Measurements from ENCODE around the gene NAPEPLD. TPM values are rescaled to one million over a fixed set of nuclear protein-coding genes. Genes with fewer than 3 reads are reported as not detected.
"Not testable (repeated sequence)": the region's sequence is repeated elsewhere in the genome, so short reads cannot be mapped to it uniquely, and the experiment has no call there.

NAPEPLD gene
- total RNA-seq (2014; rRNA removed; shearing (Covaris generic)): 4.6 and 12.4 TPM in 2 replicates

DNA sequence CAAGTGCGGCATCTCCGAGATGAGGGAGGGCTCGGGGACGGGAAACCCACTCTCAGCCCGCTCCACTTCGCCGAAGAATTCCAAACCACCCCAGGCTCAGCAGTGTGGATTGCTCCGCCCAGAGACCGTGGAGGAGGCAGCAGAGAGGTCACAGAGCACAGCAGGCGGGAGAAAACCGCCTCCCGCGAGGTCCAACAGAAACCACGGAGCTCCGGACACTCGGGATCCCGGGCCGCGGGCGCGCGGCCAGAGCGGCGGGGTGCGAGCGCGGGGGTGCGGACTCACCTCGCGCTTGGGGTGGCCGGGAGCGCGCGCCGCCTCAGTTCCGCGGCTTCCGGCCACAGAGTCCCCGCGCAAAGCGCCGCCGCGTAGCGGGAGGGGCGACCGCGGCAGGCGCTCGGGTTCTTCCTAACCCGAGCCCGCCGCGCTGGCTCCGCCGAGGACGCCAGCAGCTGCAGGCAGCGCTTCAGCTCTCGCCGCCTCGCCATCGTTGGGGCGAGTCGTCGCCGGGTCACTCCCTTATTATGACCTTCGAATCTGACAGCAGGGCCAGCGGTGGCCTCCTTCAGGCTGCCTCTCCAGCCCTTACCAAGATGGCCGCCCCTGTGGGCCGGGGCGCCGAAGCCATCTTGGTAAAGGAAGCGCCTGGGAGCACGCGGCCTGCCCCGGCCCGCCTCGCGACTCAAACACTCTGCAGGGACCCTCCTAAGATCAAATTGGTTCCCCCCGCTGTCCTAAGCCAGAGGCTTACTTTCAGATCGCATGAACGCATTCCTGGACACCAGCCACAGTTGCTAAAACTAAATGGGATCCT, at the start of gene NAPEPLD:
NAPEPLD (minus strand) TSS at position 106 of the 814 bp plus-strand sequence. CDS start 20,323 bp downstream, outside the sequence.
- peak; percentile 84 for DNase-seq (ENCODE audit: low spot score)

DNA sequence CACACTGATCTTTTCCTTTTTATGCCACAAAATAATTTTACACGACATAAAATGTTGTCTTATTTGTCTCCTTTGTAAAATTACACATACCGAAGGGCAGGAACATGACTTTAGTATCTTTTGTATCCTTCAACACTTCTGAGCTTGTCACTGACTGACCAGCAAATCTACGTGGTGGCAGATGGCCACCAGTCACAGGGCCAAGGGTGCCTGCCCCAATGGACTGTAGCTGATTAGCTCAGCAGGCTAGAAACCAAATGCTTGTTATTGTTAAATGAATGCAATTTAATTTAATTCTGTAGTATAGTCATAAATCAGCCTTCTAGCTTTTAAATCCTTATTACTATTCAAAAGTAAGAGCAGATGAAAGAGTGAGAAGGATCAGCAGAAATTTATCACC, 49.2 kb upstream of the NAPEPLD start:
- not testable (repeated sequence) for DNase-seq (ENCODE audit: low spot score)

DNA sequence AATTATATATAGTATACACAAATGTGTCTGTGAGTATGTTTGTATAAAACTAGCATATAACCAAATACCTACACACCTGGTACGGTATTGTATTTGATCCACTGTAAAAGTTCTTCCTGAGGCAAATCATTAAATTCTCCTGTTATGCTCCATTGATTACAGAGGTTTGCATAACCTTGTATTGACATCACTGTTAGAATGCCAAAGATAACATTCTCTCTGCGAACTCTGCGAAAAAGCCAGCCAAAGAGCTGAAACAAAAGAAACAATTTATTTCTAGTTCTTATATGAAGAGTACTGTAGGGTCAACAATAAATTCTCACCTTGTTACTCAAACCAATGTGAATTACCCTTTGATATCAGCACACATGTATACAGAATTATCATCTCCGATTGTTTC, 46.5 kb upstream of the NAPEPLD start:
- not testable (repeated sequence) for DNase-seq (ENCODE audit: low spot score)

DNA sequence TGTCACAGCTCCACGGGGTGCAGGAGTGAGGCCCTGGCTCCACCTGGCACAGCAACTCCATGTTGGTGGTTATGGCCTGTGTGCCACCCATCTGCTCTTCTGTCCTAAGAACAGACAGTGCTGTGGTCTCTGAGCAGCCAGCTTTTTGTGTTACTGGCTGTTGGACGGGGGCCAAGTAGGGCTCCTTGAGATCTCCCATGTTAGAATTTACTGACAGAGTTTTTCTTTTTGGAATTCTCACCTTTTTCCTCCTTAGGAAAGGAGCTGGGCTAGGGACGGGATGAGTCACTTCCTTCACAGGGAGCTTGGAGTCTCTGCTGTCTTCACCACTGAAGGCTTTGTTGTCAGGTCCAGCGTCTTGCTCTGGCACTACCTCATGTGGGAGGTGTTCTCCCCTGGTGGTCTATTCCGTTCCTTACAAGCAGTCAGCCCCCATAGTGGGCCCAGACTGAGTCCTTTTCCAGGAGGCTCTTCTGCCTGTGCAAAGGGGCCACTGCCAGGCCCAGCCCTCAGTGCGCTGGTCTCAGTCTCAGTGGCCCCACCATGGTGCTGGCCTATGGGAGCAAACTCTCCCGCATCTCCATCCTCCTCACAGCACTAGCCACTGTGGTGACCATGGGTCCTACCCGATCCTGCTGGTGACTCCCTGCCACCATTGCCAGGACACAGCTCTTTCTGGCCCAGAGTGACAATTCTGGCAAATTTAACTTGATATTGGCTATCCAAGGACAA, 23.7 kb upstream of the NAPEPLD start:
- DNase-seq (ENCODE audit: low spot score): not testable (repeated sequence)

DNA sequence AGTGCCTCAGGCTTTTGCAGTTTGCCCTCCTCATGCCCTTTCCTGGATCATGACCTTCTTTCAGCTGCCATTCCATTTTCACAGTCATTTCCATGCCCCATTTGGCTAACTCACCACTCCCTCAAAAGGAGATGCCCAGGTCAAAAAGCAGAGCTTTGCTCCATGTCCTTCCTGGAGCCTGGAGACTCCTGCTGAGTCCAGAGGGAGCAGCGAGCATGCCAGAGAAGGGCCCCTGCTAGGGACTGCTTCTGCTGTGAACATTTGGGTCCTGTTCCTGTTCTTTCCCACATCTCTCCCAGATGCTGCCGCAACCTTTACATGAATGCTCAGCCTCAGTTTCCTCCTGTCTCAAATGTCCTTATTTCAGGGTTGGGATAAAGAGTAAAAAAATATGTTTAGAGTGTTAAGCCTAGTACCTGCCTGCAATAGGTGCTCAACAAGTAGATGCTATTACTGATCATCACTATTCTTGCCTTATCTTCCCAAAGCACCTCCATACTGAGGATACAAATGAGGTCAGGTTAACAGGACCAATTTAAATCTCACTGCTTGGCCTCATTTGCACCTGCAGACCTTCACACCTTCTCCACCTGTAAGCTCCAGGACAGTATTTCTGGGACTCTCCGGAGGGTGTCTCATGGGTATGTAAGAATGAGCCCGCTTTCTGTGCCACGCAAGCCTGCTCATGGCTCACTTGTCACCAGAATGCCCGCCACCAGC, 23.0 kb upstream of the NAPEPLD start:
- DNase-seq (ENCODE audit: low spot score): not testable (repeated sequence)

DNA sequence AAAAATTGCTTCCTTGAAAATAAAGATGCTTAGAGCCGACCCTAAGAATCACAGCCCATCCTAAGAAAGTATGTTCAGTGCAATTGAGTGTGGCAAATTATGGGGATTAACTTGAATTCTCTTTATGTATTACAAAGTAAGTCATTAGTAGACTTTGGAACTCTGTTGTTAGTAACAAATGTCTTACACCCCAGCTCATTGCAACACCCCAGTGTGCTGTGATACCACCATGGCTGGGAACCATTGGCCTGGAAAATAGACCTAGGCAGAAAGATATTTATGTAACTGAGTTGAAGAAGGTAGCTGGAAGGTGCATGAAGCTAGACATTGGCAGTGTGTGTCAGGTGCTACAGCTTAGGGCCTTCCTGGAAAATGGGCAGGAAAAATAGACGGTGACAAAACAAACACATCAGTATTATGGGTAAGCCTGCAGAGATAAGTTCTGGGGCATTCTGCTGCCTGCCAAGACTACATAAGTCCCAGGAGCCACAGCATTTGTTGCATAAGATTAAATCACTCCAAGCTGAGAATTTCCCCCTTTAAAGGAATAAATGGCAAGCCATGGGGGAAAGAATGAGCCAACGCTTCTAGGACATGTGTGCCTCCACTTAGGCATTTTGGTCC, 18.1 kb upstream of the NAPEPLD start:
- not testable (repeated sequence) for DNase-seq (ENCODE audit: low spot score)

DNA sequence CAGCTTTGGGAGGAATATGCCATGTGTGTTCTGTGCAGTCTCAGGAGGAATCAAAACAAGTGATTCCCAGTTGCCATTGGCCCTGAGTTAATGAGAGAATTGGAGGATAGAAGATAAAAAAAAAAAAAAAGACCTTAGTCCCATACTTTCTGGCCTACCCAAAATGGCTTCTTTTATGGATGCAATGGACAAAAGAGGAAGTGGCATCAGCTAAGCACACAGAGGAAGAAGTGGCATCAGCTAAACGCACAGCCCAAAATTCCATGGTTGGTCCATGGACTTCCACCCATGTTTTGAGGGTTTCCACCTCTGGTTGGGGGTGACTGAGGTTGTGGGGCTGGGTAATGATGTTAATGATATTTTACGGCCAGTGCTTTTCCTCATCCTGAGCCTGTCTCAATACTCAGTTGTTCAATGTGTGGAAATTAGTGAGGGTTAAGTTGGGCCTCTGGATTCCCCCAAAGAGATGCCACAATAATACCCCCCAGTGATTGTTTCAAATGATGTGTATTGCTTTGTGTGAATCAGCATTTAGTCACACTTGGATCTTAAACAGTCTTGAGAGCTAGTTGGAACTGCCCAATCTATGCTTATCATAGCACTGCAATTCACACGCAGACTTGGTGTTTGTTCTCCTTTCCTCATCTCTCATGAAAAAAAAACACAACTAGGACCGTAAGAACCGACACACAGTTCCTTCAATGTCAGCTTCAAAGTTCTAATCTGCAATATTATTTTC, 14.4 kb upstream of the NAPEPLD start:
- DNase-seq (ENCODE audit: low spot score): not testable (repeated sequence)

DNA sequence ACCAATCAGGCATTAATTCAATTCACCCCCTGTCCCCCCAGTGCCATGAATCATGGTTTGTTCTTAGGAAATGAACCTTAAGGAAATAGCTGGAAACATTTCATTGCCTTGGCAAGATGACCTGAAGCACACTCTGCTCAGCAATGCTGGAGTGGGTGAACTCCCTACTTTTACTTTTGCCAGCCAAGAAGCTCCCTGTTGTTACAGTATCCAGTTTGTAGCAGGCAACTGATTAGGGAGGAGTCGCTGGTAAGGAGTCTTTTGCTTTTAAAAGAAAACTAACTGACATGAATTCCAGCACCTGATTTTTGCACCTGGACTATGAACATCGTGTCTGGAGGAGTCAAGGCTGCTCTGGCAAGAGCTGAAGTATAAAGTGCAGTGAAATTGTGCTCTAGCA, 13.7 kb upstream of the NAPEPLD start:
- not testable (repeated sequence) for DNase-seq (ENCODE audit: low spot score)

DNA sequence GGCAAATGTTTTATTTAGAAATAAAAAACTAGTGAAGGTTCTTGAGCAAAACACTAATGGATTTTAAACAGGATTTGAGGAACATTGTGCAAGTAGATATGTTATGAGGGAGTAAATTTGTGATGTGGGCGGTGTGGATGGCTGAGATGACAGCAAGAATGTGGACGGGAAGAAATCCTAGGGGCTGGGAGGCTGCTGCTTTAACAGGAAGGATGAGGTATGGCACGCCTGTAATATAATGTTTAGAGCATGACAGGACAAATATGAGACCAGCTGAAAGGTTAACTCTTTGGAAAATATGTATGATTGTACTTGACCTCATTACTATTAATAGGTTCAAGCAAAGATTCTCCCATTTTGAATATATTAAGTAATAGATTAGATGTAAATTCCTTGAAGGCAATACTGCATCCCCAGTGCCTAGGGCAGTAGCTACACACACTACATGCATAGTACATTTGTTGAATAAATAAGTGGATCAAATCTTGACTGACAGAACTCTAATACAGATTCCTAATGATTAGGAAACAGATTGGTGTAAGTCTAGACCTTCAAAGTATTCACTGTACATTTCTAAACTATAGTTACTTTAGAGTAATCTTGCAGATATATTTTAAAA, 13.2 kb upstream of the NAPEPLD start:
- not testable (repeated sequence) for DNase-seq (ENCODE audit: low spot score)

DNA sequence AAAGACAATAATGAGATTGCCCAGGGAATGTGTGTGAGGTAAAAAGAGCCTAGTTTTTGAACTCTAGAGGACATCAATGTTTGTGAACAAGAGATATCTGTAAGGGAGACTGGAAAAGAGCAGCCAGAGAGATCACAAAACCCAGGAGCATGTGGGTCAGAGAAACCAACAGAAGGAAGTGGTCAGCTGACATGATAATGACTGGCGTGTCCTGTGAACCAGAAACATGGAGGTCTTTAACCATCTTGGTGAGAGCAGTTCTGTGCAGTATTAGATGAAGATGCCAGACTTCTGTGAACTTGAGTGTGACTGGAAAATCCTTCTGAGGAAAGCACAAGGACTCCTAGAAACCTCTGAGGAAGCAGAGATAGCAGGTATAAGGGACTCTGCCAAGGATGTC, 10.2 kb upstream of the NAPEPLD start:
- not testable (repeated sequence) for DNase-seq (ENCODE audit: low spot score)

DNA sequence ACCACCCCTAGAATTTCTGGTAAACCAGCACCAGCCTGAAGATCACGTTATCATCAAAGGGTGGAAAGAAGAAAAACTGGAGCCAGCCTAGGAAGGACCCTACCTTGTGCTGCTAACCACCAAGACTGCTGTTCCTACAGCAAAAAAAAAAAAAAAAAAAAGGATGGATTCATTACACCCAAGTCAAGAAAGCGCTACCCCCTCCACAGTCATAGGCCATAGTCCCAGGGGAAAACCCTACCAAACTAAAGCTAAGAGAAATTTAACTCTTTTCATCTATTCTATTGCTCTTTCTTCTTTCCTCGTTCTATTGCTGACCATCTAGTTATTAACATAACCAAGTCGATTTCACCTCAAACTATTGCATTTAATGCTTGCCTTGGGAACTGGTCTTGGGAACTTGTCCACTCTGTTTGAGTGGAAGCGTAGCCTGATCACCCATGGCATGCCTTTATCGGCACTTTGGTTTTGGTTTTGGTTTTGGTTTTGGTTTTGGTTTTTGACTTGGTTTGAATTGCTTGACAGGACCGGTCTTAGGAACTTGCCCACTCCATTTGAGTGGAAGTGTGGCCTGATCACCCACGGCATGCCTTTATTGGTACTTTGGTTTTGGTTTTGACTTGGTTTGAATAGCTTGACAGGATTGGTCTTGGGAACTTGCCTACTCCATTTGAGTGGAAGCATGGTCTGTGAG, 6.6 kb upstream of the NAPEPLD start:
- DNase-seq (ENCODE audit: low spot score): not testable (repeated sequence)

DNA sequence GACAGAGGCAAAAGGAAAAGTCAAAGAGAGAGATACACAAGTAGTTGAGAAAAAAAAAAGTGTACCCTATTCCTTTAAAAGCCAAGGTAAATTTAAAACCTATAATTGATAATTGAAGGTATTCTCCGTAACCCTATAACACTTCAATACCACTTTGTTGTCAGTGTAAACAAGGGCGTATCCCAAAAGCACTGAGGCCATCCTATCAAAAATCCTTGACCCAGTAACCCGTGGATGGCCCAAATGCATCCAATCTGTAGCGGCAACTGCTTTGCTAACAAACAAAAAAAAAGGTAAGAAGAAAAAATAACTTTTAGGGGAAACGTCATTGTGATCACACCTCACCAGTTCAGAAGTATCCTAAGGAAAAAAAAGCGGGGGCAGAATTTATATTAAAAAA, 5.1 kb upstream of the NAPEPLD start:
- DNase-seq (ENCODE audit: low spot score): no peak

DNA sequence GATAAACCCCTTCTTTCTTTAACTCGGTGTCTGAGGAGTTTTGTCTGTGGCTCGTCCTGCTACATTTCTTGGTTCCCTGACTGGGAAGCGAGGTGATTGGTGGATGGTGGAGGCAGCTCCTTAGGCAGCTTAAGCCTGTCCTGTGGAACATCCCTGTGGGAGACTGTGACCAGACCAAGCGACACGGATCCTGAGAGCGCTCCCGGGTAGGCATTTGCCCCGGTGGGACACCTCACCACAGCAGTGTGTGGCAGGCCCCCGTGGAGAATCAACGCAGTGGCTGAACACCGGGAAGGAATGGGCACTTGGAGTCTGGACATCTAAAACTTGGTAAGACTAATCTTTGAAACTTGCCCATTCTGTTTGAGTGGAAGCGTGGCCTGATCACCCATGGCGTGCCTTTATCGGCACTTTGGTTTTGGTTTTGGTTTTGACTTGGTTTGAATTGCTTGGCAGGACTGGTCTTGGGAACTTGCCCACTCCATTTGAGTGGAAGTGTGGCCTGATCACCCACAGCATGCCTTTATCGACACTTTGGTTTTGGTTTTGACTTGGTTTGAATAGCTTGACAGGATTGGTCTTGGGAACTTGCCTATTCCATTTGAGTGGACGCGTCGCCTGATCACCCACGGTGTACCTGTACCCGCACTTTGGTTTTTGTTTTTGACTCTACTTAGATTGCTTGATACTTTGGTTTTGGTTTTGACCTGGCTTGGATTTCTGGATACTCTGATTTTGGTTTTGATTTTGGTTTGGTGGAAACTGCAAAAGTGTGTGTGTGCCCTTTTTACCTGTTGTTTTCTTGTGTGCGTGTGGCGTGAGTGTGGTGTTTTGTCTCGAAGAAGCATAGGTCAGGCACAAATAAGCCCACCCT, 4.1 kb upstream of the NAPEPLD start:
- not testable (repeated sequence) for DNase-seq (ENCODE audit: low spot score)

DNA sequence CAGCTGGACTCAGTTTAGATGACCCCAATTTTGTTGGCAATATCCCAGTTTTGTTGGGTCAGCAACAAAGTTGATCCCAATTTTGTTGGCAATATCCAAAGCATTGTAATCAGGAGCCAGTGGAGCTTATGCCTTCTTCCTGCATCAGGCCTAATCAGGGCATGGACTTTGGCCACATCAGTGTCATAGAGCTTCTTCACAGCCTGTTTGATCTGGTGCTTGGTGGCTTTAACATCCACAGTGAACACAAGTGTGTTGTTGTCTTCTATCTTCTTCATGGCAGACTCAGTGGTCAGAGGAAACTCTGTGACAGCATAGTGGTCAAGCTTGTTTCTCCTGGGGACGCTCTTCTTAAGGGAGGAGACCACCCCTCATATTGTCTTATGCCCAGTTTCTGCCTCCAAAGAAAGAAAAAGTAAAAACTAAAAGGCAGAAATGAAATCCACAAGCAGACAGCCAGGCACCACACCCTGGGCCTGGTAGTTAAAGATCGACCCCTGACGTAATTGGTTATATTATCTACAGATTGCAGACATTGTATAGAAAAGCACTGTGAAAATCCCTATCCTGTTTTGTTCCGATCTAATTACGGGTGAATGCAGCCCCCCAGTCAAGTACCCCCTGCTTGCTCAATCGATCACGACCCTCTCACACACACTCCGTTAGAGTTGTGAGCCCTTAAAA, 3.2 kb upstream of the NAPEPLD start:
- not testable (repeated sequence) for DNase-seq (ENCODE audit: low spot score)

DNA sequence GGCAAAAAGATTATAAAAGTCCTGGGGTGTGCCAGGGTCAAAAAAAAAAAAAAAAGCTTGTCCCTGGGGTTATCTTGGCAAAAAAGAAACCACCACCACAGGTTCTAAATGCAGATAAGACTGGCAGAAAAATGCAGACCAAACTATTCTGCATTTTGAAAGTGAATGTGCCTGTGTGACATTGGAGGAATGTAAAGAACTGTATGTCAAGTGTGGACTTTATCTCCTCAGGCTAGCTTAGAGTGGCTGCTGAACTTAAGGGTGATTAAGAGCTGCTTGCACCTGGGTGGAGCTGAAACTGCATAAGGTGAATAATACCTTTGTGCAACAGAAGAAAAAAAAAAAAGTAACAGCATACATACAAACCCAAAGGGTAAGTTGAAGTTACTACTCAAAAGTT, 1.3 kb upstream of the NAPEPLD start:
- no peak for DNase-seq (ENCODE audit: low spot score)

DNA sequence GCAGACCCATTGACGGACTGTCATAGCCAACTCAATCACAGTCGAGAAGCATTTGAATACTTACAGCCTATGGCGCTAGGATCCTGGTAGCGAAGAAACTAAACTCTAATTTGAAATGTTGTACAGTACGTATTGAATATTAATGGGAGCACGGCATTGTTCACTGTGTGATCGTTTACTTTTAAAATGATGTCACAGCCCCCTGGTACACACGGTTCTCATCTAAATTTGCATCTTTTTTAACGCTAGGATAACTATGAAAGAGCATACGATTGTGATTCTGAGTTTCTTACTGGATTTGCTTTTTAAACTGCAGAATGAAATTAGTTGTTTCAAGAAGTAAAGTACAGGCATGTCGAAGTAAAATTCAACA, 895 bp upstream of the NAPEPLD start:
- no peak for DNase-seq (ENCODE audit: low spot score)

DNA sequence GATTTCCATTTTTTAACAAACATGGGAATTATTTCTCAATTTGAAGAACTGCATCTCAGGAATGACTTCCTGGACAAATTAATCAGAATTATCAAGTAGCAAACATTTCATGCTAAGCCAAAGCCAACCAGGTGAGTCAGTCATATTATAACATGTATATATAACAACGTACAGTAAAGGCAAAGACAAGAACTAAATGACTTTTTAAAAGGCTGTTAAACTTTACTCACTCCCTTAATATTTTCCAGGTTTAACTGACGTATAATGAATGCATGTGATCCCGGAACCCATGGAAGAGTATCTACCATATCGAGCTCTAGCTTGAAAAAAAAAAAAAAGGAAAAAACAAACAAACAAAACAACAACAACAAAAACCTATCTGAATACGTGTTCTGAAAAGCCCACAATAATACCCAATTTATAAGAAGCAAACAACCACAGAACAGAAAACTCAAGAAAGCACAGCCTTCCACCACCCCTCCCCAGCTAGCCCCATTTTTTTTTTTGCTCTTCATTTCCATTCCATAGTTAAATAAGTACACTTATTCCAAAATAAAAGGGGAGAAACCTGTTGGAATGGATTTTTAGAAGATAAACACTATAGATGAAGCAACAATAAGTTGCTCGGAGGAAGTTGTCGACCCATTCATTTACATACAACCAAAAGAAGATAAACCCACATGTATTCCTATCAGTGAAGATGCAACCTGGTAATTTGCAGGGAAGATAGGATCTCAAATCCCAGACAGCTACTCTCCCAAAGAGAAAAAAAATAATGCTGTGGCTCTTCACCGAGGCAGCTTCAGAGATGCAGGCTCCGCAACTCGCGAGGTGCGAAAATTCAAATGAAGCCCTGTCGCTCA, 537 bp downstream of the NAPEPLD start:
- DNase-seq (ENCODE audit: low spot score): no peak
